Stimulated activated CD4-positive, alpha-beta T cell treated with anti-CD3 and anti-CD28 coated beads, Interleukin-1b, Interleukin-23, amount 100 ng/mL, for 1 hour (primary cell): ENCODE results near the gene GRB10.

Experiments
- DNase-seq, 2 donors: peaks; one replicate each; pipeline ENCODE4 v3.0.0-alpha.2; 2020; ENCODE audit warnings: low read depth in 2 of 2

Gene GRB10

DNA sequence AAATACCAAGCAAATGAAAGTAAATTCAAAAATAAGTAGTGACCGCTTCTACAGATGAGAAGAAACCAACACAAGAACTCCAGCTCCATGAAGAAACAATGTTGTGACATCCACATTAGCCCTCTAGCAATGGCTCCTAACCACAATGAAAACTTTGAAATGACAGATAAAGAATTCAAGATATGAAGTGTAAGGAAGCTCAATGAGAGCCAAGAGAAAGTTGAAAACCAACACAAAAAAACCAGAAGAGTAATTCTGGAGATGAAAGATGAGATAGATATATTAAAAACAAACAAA, 149.3 kb downstream of the GRB10 start:
- no peak for DNase-seq

DNA sequence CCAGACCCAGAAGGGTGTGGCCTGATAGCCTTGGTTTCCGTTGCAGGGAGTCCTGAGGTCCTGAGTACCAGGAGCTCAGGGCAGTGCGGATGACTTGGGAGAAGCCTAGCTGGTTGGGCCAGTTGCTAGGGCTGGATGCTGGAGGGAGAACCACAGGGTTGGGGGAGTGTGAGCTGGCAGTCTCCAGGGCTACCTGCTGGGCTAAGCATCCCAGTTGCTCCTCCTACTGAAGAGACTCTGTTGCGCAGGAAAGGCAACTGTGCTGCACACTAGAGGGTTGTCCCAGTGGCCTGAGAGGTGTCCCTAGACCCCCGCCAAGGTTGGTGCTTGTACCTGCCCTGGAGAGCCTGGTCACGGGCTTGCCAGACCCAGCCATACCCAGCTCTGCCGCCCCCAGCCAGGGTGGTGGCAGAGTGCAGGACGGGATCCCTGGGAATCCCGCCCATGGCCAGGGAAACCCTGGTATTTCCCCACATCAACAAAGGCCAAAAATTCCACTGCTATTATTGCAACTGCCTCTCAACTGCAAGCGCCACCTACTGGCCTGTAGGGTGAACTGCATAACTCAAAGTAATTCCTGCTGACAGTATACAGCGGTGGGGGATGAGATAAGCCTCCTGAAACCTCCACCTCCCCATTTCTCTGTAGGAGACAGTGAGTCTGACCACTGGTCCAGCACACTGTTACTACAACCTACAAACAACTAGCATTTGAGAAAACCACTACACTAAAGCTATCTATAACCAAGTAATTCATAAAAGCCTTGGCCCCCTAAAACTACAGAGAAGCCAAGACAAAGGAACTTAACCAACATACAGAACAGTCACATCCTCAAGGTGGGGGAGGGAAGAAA, 149.9 kb downstream of the GRB10 start:
- DNase-seq: peak; percentile 10 to 26

DNA sequence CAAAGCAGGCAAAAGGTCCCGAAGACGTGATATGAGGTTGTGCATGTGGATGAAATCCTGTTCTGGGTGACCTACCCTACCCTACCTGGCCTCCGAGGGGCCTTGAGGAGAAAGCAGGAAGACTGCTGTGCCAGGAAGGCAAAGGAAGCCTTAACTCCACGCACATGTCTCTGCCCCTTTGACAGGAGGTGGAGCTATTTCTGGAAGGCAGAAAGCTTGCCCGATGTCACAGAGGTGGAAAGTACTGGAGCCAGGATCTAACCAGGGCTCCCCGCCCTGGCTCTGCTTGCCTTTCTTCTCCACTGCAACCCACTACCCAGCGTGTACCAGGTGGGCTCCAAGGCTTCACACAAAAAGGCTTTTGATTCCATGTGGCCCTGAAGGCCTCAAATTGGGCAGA, 151.1 kb downstream of the GRB10 start:
- DNase-seq: no peak

DNA sequence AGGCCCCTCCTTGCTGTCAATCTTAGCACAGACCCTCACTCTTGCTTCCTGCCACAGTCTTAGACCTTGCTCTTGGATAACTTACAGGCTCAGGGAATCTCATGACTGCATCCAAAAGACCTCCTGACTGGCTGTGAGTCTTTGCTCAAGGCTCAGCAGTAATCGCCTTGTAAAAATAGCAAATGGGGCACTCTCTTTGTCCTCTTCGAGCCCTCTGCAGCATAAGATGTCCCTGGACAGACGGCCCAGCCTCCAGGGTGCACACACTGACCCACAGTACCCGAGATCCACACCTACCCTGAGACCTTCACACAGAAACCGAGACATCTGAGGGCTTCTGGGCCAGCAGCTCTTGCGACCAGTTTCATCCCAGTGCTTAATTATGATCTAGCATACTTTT, 151.6 kb downstream of the GRB10 start:
- DNase-seq: no peak

DNA sequence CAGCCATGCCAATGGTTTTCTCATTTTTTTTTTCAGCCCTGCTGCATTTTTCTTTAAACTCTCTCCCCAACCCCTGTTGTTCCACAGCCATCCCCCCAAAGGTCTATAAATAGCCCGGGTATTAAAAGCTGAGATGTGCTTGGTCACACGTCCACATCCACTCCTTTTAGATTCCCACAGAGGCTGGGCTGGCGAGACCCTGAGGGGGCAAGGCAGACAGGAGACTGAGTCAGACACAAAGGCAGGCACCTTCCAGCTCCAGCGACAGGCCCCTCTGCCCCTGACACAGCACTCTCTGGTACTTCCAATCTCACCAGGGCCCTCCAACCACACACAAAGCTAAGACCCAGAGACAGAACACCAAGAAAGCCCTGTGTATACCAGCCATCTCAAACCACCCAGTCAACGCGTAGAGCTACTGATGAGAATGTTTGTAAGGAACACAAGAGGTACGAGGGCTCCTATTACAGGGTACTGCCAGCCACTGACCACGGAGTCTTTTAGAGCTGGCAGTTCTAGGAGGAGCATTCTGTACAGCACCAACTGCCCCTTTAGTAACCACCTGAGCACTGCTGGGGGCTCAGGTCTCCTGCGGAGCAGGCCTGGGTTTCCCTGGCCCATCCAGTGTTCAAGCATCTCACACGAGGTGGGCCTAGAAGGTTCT, 153.3 kb downstream of the GRB10 start:
- no peak for DNase-seq

DNA sequence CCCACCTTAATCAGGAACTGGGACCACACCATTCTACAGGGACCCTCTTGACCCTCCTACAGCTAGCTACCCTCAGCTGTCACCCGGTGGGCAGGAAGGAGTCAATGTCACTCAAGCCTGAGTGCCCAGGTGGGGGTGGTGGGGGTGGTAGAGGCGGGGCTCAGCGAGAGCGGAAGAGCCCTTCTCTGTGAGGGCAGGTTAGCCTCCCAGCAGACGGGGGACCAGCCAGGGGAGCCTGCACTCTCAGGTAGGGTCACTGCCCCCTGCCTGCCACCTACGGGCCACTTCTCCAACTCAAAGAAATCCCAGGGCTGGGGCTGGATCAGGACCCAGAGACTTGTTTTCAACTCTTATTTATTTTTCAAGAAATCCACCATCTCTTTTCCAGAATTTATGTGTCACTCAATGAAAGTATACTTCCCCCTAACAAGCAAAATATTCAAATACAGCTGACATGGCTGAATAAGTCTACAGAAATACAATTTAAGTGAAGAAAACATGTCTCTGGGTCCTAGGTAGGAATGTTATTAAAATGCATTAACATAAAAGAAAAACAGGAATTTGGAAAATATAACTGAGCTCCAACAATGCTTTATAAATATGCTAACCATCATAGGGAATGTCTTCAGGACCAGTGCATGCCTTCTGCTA, 154.1 kb downstream of the GRB10 start:
- no peak for DNase-seq

DNA sequence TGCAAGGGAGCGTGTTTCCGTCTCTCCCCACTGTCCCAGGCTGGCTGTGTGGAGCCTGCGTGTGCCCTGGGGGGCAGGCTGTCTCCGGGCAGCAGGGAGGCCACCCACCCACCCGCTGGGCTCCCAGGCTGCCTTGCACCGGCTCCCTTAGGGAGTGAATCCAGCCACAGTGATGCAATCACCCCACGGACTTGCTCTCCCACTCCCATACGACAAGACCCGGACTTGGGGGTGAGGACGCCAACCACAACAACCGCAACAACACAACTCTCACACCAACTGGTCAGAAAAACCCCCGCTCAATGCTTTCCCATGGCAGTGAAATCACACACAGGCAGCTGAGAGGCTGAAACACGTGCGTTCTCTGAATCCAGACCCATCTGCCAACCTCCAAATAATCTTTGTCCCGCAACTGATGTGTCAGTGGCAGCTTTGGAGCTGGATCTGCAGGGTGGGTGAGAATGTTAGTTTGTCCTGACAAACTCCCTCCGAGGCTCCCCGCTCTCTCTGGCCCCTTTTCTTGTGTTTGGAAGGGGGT, 154.8 kb downstream of the GRB10 start:
- no peak for DNase-seq

DNA sequence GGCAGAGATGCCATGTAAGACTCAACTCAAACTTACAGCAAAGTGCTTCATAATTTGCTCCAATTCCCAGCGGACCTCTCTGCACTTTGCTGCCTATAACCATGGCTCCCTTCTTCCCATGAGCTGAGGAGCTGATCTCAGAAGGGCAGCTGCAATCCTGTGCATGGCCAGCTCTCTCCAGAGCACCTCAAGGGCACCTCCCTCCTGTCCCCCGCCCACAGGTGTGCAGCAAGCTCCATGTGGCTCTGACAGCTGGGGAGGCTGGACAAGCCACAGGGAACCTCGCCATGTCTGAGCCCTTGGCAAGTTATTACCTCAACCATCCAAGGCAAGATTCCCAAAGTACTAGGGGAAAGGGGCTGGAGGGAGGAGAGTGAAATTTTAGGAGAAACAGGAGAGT, 156.4 kb downstream of the GRB10 start:
- DNase-seq: no peak

DNA sequence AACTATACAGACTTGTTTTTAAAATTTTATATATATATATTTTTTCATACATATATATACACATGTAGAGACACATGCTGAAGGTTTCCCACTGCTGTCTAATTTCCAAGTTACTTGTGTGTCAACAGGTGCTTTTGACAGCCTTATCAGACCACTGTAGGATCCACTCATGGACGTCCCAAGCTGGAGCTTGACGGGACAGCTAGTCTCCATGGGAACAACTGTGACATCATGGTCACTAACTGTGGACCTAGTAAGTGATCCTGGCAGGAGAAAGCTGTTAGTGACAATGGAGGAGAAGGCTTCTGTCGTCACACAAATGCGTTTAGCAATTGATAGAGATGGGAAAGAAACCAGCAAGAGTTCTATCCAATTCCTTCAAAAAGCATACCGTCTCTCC, 157.3 kb downstream of the GRB10 start:
- DNase-seq: no peak

DNA sequence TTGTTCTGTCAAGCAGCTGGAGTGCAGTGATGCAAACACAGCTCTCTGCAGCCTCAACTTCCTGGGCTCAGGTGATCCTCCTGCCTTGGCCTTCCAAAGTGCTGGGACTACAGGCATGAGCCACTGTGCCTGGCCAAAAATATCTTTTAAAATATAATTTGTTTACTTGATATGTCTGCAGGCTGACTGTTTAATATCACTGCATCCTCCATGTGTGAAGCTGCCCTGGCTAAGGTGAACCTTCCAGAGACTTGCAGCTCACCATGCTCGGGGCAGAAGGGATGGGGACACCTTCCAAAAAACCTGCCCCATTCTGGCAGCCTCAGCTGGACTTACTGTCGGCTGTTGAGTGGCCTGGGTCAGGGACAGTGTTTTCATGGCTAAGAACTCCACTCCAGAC, 159.9 kb downstream of the GRB10 start:
- DNase-seq: no peak

DNA sequence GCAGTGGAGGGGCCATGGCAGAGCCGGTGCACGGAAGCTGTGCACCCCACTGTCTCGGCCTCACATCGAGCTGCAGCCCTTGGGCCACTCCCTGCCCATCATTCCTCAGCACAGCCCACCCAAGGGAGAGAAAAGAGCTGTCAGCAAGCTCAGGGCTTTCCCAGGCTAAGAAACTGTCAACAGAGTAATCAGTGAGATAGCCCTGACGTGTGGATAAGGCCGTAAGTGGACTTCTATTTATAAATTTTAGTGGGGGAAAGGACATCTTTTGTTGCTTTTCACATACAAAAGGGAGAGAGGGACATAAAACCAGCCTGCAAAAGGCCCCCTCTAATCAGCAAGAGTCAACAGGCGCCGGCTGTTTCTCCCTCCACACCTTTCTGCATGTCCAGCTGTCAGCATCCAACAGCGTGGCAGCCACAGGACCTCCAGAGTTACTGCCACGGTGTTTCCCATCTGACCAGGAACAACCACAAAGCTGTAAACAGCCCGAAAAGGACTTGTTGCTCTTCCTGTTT, 160.7 kb downstream of the GRB10 start:
- DNase-seq: no peak

DNA sequence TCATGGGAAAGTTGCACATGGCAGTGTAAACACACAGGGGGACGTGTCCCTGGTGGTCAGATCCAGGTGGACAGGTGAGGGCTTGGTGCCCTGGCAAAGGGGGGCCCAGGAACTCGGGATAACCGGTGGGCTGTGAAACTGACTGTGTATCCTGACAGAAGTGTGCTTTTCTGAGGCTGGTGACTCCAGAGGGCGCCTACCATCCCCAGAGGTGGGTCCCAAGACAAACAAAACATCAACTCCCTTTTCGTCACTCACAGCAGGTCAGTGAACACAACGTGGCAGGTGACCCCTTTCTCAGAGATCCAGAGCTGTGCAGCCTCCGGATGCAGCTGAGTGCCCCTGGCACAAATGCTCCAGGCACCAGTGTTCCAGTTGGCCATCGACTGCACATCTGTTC, 161.5 kb downstream of the GRB10 start:
- no peak for DNase-seq

DNA sequence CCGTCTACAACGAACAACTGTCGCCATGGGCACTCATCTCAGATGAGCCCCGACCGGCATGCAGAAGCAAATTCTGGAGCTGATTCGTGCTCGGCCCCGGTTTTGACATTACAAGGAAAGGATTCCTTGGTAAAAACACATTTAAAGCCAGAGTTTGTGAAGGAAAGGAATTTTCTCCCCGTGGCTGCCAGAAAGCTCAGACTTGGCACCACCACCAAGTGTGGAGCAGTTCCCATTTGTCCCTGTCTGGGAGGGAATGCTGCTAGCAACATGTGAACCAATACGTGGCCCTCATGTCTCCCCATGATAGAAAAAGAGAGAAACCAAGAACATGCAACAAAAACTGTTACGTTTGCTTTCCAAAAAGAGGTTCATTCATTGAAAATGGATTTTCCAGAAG, 162.3 kb downstream of the GRB10 start:
- DNase-seq: no peak

DNA sequence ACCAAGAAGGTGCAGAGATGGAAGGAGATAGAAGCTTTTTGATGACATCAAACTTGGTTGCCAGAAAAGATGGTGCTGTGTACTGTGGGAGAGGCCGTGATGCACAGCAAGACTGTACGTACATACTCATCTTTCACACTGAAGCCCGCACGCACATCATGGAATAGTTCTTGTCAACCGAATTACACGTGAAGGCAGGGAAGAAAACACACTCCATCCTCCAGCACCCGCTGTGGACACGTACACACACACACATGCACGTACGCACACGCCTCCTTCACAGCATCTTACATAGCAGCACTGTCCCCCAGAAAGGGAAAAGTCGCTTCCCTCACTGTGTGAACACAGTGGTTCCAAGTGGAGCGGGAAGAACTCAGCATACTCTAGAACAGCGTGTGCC, 163.0 kb downstream of the GRB10 start:
- no peak for DNase-seq

DNA sequence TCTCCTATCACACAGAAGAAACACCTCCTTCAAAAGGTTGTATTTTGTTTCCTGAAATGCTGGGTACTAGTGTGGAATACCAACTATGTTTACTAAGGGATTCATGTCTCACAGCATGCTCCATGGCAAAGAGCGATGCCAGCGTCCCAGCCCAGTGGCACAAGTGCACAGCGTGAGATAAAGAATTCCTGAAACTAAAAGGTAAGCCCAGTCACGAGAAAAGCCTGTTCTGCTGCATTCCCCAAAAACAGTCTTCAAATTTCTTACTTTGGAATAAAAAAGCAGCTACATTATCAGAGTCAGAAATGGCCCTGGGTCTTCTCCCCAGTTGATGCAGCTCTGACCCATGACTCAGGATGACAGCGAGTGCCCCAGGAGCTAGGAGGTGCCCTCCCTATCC, 164.4 kb downstream of the GRB10 start:
- DNase-seq: no peak

DNA sequence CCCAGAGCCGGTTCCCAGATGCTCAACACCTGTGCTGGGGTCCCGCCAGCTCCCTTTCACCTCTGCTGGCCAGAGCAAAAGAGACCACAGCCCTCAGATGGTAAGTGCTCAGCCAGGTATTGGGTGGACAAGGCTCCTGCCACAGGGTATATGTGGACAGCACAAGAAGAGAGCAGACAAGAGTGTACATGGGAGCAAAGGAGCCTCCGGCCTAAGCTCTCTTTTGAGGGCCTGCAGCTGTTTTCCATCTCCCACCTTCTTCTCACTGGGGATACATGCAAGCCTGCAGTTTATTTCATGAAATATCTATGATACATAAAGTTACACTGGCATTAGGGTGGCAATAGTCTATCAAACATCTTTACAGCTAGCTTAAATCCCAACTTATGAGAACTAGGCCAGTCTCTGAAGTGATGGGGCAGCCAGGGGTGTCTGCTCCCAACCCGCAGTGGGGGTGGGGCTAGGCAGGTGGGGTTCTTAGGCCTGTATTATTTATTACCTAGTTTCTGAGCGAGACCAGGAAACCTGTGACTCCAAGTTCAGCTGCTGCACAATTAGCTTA, 167.1 kb downstream of the GRB10 start:
- DNase-seq: no peak

DNA sequence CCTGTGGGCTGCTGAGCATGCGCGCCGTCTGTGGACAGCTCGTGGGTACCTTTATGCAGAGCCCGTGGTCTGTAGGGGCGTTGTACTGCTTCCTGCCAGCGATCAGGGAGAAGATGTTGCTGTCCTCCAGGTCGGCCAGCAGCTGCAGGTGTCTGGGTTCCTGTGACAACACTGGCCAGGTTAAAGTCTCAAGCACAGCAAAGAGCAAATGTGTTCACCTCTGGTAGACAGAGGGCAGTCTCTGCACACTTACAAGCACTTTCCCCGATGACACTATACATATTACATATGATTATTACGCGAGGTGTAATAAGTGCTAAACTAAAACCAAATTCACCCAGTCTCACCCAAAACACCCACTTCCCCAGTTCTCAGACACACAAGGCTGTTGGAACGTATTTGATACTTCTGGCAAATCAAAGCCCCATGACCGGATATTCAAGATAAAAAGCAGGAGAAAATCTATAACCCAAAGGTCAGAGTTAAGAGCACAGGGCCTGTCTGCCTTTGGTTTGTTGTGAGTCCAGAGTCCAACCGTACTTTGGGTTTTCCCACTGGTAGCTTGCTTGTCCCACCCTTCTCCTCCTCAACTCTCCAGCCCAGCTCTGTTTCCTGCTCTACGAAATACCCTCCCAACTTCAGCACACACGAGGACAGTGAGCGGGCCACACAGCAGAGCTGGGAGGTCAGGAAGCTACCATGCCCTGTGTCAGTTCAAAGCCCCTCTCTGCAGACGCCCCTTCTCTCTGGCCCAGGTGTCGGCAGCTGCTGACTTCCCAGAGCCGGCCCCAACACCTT, 167.8 kb downstream of the GRB10 start:
- DNase-seq: no peak

DNA sequence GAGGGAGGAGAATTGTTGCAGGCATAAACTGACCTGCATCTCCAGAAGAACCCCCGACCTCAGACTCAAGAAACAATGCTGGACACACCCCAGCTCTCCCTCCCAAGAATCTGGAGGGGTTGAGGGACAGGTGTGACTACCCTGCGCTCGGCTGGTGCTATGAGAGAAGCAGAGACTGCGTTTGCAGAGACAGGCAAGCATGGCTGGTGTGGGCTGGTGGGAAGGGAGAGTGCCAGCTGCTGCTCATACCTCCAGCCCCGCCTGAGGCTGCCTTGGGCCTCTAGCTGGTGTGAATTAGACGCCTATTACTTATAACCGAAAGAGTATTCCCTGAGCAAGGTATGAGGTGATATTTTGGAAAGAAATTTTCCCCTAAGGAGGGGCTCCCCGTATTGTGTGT, 169.2 kb downstream of the GRB10 start:
- DNase-seq: no peak

DNA sequence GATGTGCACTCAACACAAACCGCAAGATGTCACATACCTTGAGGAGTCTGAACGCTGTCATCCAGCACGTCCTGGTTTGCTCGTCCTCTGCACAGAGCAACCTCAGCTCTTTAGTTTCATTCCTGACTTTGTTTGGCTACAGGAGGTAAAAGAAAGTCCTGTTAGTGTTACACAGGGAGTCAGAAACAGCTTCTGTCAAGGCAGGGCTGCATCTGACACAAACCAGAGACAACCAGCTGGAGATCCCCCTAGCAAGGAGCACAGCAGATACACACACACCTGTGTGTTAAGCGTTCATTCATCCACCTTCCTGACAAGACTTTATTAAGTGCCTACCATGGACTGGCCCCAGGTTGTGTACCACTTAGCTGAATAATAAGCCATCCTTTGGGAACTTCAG, 170.0 kb downstream of the GRB10 start:
- DNase-seq: no peak

DNA sequence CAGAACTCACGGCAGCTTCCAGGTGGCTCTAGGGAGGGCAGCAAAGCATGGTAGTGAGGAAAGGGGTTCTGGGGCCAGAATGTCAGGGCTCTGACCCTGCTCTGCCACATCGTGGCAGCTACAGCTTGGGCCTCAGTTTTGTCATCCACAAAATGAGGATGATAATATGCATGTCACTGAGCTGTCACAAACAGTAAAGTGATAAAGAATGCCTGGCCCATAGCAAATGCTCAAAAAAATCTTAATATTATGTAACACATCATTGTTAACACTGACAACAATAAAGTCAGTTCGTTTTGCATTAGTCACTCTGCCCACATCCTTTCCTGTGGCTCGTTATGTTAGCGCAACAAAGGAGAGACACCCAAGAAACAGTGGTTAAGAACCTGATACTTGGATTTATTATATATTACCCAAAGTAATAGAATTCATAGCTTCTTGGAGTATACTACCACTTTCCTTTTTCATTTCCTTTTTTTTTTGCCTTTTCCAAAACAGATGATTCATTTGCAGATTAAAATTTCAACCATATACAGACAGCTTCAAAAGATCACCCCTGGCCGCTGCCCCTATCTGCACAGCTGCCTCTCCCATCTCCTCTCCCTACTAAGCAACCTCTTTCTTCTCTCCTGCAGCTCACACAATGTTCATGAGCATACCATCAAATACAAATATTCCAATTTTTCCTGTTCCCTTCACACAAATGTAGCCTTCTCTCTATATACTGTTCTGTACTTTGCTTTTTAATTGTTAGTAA, 172.0 kb downstream of the GRB10 start:
- DNase-seq: no peak
